Activated CD4-positive, alpha-beta T cell treated with anti-CD3 and anti-CD28 coated beads, Interleukin-2, Interleukin-6, amounts not matched to agents 100 ng/mL and 50 ng/mL, durations not matched to agents 16 hours and 8 hours (primary cell): Measurements from ENCODE around the gene SPDYE4.

Source experiments
- DNase-seq: peaks from one replicate; pipeline ENCODE4 v3.0.0-alpha.2; 2020

The SPDYE4 gene

DNA sequence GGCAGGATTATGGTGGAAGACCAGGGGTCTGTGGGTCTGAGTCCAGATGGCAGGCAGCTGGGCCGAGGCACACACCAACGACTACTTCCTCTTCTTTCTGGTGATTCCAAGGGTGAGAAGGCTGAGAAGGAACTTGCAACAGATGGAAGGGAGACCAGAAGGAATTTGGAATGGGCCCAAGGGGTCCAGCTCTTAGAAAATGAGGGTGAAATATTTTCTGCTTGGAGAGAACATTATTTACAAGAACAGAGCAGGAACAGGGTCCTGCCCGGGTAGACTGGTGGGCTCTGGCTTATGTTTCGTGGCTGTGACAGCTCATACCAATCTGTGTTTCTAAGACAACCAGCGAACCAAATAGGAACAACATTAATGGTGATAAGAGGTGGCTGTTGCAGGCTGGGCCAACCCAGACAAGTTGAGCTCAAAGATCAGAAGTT, 50.3 kb downstream of the SPDYE4 start:
- no peak for DNase-seq

DNA sequence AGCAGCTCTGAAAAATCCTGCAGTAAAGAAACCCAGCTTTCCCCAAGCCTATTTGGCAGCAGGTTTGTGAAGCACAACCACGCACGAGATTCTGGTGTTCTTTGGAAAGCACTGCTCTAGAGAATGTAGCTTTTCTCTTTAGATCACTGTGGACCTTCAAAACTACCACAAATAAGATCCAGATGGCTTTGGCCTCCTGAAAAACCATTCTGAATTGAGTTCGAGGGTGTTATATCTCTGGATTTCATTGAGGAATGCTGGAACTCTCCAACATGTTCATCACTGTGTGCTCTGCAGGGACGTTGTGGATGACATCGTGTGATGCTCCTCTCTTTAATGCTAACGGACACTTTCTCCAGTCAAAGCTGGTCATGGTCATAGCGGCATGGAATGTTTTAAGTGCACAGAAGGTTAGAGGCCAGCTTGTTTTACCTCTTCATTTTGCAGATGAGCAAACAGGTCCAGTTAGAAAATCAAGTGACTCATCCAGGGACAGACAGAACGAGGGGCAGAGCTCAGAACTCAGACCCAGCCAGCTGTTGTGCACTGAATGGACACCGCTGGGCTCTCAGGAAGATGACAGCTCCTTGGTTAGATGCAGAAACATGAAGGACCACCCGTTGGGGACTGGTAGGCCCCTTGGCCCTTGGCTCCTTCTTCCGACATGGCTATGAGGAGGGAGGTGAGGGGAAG, 50.9 kb downstream of the SPDYE4 start:
- DNase-seq = no peak

DNA sequence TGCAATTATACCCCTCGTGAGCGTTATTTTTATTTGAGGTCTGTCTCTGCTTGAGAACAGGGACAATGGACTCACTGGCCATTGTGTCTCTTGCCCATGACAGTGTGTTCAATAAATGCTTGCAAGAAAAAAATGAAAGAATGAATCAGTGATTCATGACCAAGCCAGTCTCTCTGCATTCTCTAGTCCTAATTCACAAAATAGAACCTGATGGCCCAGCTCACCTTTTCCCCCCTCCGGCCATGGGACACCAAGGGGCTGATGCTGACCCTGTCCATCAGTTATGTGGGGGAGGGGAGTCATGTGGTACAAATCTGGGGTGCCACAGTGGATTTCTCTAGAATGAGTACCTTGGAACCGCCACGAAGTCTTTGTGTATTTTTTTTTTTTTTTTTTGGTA, 51.9 kb downstream of the SPDYE4 start:
- no peak for DNase-seq

DNA sequence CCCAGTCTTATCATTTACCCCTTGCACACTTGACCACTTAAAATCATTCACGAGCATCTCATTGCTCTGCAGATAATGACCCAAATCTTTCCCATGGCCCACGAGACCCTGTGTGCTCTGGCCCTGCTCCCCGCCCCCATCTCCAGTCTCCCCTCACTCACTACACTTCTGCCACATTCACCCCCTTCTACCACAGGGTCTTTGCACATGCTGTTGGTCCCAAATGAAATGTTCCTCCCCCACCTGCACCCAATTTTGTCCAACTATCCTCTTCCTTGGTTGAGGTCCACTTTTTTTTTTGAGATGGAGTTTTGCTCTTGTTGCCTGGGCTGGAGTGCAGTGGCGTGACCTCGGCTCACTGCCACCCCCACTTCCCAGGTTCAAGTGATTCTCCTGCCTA, 52.9 kb downstream of the SPDYE4 start:
- DNase-seq = no peak

DNA sequence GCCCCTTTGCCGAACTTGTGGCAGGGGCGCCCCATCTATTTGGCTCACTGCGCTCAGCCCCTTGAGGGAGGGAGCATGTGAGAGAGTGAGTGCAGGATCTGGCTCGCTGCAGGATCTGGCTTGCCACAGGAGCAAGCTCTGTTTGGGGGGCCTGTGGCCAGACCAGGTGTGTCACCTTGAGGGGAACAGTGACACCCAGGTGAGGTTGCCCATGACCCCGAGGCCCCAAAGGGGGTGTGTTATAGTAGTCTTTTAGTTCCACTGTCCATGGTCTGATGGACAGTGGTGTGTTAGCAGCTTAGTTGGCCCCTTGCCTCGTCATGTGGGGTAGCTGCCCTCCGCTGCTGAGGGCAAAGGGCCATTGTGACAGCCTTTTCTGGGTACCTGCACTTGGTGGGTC, 55.3 kb downstream of the SPDYE4 start:
- DNase-seq = no peak

DNA sequence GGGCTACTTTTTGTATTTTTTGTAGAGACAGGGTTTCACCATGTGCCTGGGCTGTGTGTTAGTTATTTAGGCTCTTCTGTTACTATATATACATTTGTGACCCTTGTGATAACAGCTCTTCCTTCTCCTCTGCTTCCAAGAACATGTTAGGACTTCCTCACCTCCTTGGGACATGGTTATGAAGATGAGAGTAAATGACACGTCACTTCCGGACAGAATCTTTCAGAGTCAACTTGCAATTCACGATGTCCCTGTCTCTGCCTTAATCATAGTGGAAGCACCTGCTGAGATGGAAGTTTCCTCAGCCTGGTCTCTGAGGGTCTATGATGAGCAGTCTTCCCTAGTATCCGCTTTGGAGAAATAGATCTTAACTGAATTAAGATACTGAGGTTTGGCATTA, 56.6 kb downstream of the SPDYE4 start:
- no peak for DNase-seq

DNA sequence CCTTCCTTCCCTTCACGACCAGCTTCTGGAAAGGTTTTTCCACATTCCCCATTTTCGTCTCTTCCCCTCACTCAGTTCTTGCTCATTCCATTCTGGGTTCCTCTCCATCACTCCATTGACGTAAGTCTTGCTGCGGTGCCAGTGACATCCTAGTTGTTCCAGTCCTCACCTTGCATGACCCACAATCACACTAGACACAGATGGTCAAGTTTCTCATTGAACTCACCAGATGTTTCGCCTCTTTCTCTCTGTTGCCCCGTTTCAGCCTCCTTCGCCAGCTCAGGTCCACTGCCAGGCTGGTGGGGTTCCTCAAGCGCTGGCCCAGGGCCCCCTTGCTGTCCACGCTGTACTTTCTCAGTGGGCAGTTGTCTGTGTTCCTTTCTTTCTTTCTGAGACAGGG, 57.1 kb downstream of the SPDYE4 start:
- no peak for DNase-seq
